Stimulated activated CD4-positive, alpha-beta T cell treated with anti-CD3 and anti-CD28 coated beads, Interleukin-1b, Interleukin-23, amount 100 ng/mL, for 24 hours (primary cell): ENCODE data around the gene HK2.
"Not testable (repeated sequence)": the region's sequence is repeated elsewhere in the genome, so short reads cannot be mapped to it uniquely, and the experiment has no call there.

ENCODE experiments used
- DNase-seq, 4 experiments: peaks; one replicate each; pipeline ENCODE4 v3.0.0-alpha.2; 2020; ENCODE audit warnings: low read depth in 4 of 4, low spot score in 1 of 4

HK2 gene

GRCh38 chr2:74876081-74876886 is 42.4 kb downstream of the HK2 start:
- peak in 3 of 4 experiments; percentile 2 to 11 (median 7) for DNase-seq

DNA sequence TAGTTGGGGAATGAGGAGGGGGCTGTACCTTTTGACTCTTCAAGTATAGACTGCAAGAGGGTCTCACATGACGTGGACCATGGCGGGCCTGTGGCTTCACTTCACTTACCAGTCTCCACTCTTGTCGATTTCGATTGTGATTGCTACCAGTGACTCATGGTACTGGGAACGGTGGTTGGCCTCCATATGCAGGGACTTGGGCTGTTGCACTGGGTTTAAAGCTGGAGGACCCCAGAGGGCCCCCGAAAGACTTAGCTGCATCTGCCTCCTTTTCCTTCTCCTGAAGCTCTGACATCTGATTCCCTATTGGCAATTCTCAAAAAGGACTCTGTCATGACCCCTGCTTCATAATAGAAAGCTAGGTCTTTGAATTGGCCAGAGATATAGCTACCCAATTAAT is 43.4 kb downstream of the HK2 start:
- no peak for DNase-seq

DNA sequence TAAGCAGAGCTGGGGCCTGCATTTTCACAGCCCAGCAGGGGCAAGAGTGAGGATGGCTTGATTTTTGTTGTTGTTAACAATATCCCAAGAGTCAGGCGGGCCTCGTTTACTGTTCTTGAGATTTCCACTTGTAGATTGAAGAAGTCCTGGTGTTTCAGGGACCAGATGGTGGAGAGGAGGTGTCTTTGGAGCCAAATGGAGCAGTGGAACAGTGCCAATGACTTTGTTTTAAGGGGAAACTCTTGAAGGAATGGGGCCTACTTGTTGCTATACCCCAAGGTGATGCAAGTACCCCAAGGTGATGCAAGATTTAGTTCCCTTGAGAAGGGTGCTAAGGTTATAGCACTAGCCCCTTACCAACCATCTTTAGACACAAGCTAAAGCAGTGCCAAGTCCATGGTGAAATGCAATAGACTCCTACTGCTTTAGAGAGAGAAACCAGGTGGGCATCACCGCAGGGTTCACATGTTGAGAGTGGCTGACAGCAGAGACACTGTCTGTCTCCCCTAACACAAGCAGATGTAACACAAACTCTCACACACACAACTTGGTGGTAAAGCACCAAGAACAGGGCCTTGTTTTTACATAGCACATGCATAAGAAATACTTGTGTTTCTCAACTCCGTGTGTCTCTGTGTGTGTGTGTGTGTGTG is 44.0 kb downstream of the HK2 start:
- DNase-seq, result no peak

GRCh38 chr2:74878551-74878950 is 44.6 kb downstream of the HK2 start:
- no peak for DNase-seq

DNA sequence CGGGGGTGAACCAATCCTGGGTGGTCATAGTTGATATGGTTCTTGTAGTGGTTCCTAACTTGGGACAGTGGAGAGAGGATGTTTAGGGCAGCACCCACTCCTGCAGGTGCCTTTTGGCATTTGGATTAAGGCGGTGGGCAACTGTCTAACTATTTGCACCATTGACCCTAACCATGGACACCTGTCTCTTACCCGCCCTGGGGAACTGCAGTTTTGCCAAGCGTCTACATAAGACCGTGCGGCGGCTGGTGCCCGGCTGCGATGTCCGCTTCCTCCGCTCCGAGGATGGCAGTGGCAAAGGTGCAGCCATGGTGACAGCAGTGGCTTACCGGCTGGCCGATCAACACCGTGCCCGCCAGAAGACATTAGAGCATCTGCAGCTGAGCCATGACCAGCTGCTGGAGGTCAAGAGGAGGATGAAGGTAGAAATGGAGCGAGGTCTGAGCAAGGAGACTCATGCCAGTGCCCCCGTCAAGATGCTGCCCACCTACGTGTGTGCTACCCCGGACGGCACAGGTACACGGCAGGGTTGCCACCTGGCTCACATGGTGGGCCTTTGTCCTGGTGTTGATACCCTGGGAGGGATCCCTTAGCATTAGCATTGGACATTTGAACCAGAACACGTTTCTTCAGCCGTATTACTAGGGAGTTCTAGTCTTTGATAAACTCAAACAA is 46.3 kb downstream of the HK2 start:
- no peak for DNase-seq

DNA sequence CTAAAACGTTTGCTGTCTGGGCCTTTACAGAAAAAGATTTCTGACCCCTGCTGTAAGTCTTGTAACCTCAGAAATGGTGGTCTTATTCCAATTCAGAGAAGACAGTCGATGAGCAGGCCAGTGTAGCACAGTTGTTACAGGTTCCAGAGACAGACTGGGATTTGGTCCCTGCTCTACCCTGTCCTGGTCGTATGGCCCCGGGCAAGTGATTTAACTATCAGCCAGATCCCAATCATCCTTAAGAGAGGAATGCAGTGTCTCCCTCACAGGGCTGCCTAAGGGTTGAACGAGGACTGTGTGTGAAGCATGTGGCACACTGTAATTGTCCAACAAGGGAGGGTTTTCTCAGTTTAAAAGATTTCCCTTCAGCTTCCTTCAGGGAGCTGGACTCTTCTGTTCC is 47.2 kb downstream of the HK2 start:
- DNase-seq, result no peak

GRCh38 chr2:74881626-74882298 is 47.8 kb downstream of the HK2 start:
- DNase-seq, result no peak

- no peak for DNase-seq
These were observed 48.4 kb downstream of the HK2 start for GRCh38 chr2:74882299-74882687.

GRCh38 chr2:74883011-74883410 is 49.1 kb downstream of the HK2 start:
- no peak for DNase-seq

GRCh38 chr2:74884118-74884762 is 50.3 kb downstream of the HK2 start:
- DNase-seq, result no peak

DNA sequence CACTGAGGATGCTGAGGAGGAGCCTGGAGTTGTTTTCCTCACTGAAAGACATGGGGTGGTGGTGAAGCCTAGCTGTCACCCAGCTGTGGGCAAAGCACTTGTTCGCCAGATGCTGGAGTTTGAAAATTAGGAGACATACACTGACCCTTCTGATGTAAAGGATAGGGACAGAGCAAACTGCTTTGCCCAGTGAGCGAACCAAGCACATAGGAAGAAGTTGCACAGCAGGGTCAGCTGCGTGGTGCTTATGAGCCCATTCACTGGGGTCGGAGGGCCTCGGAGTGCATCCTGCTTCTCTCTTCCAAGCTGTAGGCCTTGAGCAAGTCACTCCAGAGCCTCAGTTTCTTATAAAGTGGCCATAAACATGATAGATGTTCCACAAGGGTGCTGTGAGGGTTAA is 50.9 kb downstream of the HK2 start:
- DNase-seq, result no peak

DNA sequence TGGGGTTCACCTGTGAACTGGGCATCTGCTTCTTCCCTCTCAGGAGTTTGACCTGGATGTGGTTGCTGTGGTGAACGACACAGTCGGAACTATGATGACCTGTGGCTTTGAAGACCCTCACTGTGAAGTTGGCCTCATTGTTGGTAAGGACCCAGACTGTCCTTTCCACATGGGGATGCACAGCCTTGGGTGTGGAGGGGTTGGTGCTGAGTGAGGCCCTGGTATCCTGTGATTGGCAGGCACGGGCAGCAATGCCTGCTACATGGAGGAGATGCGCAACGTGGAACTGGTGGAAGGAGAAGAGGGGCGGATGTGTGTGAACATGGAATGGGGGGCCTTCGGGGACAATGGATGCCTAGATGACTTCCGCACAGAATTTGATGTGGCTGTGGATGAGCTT is 52.3 kb downstream of the HK2 start:
- no peak for DNase-seq

GRCh38 chr2:74886811-74887210 is 52.9 kb downstream of the HK2 start:
- DNase-seq, result no peak

GRCh38 chr2:74887445-74887951 is 53.6 kb downstream of the HK2 start:
- DNase-seq, result no peak

GRCh38 chr2:74887960-74888700 is 54.2 kb downstream of the HK2 start:
- DNase-seq, result no peak

DNA sequence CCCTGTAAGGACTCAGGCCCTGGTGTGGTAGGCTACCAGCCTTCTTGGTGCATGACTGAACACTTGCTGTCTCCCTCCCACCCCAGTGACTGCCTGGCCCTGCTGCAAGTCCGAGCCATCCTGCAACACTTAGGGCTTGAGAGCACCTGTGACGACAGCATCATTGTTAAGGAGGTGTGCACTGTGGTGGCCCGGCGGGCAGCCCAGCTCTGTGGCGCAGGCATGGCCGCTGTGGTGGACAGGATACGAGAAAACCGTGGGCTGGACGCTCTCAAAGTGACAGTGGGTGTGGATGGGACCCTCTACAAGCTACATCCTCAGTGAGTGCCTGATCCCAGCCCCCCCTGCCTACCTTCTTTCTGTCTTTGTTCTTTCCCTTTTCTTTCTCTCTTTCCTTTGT is 55.2 kb downstream of the HK2 start:
- DNase-seq, result no peak

DNA sequence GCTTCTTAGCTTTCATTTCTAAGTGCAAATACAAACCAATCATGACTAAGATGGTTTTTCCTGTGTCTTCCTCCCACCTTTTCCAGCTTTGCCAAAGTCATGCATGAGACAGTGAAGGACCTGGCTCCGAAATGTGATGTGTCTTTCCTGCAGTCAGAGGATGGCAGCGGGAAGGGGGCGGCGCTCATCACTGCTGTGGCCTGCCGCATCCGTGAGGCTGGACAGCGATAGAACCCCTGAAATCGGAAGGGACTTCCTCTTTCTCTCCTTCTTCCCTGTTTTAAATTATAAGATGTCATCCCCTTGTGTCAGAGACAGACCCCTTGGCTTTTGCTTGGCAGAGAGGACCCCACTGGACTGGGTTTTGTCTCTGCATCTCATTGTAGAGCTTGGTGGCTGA is 56.8 kb downstream of the HK2 start:
- no peak for DNase-seq

- no peak for DNase-seq
These were observed 57.3 kb downstream of the HK2 start for GRCh38 chr2:74891136-74891764.

DNA sequence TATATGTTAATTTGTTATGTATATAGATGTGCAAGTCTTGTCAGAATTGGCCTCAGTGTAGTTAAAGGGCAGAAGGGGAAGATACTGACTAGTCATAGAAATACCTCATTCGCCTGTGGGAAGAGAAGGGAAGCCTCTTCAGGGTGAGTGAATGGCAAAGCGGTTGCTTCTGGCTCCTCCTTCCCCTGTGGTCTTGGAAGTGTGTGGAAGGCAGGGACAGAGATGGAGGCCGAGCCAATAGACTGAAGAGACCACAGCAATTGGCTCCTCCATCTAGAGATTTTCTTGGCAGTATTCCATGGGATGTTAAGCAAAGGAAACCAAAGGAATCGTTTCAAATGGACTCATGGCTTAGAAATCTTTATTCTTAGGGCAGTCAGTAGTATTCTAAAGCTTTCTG is 57.9 kb downstream of the HK2 start:
- DNase-seq, result not testable (repeated sequence)

DNA sequence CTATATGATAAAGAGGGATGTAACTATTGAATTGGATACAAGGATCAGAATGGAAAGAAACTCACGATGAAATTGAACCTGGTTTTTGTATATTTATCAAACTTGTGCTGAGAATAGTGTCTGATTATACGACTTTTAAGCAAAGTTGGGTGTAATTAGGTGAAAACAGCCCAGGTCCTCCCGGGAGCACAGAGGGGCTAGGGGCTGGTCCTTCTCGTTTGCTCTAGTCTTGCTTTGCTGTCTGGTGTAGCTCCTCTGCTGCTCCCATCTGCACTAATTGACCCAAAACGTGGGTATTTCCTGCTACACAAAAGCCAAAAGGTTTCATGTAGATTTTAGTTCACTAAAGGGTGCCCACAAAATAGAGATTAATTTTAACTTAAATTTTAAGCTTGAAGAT is 58.7 kb downstream of the HK2 start:
- no peak for DNase-seq
